ENCODE measurements around the gene CHCHD5.

The CHCHD5 gene

DNA sequence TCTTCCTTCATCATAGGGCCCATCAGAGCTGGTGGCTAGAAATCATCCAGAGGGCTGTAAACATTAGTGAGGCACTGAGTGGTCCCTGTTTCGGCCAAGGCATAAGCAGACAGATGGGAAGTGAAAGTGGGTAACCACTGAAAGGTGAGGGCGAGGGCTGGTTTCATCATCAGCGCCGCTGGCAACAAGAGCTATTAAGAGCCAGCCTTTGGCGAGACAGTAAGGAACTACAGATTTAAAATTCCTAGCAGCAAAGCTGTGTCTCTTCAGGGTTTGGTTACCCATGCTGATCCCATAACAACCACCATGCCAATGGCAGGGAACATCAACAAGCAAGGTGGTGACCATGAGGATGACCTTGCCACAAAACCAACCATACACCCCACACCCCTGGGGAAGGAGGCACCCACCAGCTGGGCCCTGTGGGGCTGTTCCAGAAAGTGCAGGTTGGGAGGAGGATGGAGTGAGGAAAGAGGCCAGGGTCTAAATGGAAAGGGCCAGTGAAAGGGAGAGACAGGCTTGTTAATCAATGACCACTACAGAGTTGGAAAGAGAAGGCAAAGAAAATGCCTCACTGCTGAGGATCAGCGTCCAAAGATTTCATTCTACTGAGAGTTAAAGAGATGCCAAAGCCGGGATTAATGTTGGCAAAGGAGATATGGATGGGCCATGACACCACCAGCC lies 52.3 kb downstream of the CHCHD5 start:
- H4K20me1 ChIP-seq (ENCODE audit: insufficient read depth, low read length) = peaks cover 9% of the 10 kb centered on the region
- TF ChIP-seq EZH2phosphoT487 (IDR thresholded peaks at IDR 0.05; ENCODE audit: low read length) (peak; percentile 71; the same call in 1 of the 2 replicates), EZH2 (optimal IDR thresholded peaks at IDR 0.05; ENCODE audit: low read depth, low read length) (no peak)
- peak overlapping the region; percentile 17; the same call in 1 of the 2 replicates for H3K4me2 ChIP-seq (ENCODE audit: low read depth, low read length)
- peaks cover 14% of the 10 kb centered on the region for H3K4me1 ChIP-seq (ENCODE audit: low read length)
- no peak overlapping the region for H3K4me3 ChIP-seq (ENCODE audit: low read length)
- peaks cover 16% of the 10 kb centered on the region for H3F3A ChIP-seq (ENCODE audit: insufficient read depth, low read length)
- peak; percentile 73 for DNase-seq
- H3K27me3 ChIP-seq (replicated peaks; ENCODE audit: insufficient read depth, low read length) = peaks cover 98% of the 10 kb centered on the region
- no peak overlapping the region for H3K9ac ChIP-seq (ENCODE audit: low read length)
- no peaks in the 10 kb centered on the region for H3K9me3 ChIP-seq (replicated peaks; ENCODE audit: insufficient read depth, low read length)
- no peak overlapping the region for H2AFZ ChIP-seq (ENCODE audit: low read length)
- H3K27ac ChIP-seq (ENCODE audit: low read length) = no peak overlapping the region
- H3K79me2 ChIP-seq (ENCODE audit: low read length) = no peaks in the 10 kb centered on the region
- no peaks in the 10 kb centered on the region for H3K36me3 ChIP-seq (replicated peaks; ENCODE audit: insufficient read depth, low read length)
- no peaks in the 10 kb centered on the region for H3K9me2 ChIP-seq (replicated peaks; ENCODE audit: insufficient read depth, low read length)

DNA sequence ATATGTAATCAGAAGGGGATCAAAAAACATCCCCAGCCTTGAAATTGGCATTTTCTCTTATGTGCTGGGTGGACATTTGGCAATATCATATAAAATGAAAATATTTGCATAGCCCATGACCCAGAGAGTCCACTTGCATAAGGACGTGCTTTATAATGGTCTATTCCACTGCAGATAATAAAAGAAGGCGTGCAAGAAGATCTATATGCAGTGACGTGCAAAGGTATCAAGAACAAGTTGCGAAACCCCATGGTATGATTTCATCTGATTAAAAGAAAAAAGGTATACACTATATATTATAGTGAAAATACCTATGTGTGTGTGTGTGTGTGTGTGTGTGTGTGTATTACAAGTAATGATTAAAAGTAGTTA lies 52.9 kb downstream of the CHCHD5 start:
- Histone ChIP-seq H2AFZ (ENCODE audit: low read length) (no peak overlapping the region), H3K4me1 (ENCODE audit: low read length) (peaks cover 11% of the 10 kb centered on the region), H3K4me2 (ENCODE audit: low read depth, low read length) (no peak overlapping the region), H3K36me3 (replicated peaks; ENCODE audit: insufficient read depth, low read length) (no peaks in the 10 kb centered on the region), H4K20me1 (ENCODE audit: insufficient read depth, low read length) (peaks cover 9% of the 10 kb centered on the region), H3K79me2 (ENCODE audit: low read length) (no peaks in the 10 kb centered on the region), H3K9ac (ENCODE audit: low read length) (no peak overlapping the region), H3K9me2 (replicated peaks; ENCODE audit: insufficient read depth, low read length) (no peaks in the 10 kb centered on the region), H3K27me3 (replicated peaks; ENCODE audit: insufficient read depth, low read length) (peaks cover 98% of the 10 kb centered on the region), H3K9me3 (replicated peaks; ENCODE audit: insufficient read depth, low read length) (no peaks in the 10 kb centered on the region), H3F3A (ENCODE audit: insufficient read depth, low read length) (peaks cover 12% of the 10 kb centered on the region; the same call in 1 of the 2 replicates), H3K27ac (ENCODE audit: low read length) (no peak overlapping the region), H3K4me3 (ENCODE audit: low read length) (no peak overlapping the region)
- DNase-seq = no peak
- no peak for TF ChIP-seq EZH2phosphoT487 (IDR thresholded peaks at IDR 0.05; ENCODE audit: low read length)
- no peak for TF ChIP-seq EZH2 (optimal IDR thresholded peaks at IDR 0.05; ENCODE audit: low read depth, low read length)
- TF ChIP-seq CTCF (IDR thresholded peaks at IDR 0.05; ENCODE audit: low read length) = no peak
